Measurements from ENCODE around the gene HOMER2. TPM values are rescaled to one million over a fixed set of nuclear protein-coding genes. Genes with fewer than 3 reads are reported as not detected.

HOMER2 gene
- total and polyA plus RNA-seq, 2 experiments from 2014 or later = 10.8 to 23.9 TPM

DNA sequence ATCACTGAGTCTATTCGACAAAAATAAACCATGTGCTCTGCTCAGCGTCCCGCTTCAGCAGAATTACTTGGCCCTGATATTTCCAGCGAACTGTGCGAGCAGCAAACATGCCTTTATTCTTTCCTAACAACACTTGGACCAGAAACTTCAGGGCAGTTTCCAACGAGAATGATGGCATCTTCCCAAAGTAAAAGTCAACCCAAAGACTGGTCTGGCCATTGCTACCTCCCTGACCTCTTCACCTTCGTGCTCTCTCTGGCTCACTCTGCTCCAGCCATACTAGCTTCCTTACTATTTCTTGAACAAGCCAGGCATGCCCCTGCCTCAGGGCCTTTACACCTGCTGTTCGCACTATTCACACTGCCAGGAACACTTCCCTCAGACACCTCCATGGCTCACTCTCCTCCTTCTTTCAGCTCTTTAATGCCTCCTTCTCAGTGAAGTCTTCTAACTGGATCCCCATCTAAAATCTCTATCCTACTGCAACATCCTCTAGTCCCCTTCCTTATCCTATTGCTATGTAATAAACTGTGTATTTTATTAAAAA lies 6.3 kb downstream of the HOMER2 start (continued):
- TF ChIP-seq, protein P1, sequence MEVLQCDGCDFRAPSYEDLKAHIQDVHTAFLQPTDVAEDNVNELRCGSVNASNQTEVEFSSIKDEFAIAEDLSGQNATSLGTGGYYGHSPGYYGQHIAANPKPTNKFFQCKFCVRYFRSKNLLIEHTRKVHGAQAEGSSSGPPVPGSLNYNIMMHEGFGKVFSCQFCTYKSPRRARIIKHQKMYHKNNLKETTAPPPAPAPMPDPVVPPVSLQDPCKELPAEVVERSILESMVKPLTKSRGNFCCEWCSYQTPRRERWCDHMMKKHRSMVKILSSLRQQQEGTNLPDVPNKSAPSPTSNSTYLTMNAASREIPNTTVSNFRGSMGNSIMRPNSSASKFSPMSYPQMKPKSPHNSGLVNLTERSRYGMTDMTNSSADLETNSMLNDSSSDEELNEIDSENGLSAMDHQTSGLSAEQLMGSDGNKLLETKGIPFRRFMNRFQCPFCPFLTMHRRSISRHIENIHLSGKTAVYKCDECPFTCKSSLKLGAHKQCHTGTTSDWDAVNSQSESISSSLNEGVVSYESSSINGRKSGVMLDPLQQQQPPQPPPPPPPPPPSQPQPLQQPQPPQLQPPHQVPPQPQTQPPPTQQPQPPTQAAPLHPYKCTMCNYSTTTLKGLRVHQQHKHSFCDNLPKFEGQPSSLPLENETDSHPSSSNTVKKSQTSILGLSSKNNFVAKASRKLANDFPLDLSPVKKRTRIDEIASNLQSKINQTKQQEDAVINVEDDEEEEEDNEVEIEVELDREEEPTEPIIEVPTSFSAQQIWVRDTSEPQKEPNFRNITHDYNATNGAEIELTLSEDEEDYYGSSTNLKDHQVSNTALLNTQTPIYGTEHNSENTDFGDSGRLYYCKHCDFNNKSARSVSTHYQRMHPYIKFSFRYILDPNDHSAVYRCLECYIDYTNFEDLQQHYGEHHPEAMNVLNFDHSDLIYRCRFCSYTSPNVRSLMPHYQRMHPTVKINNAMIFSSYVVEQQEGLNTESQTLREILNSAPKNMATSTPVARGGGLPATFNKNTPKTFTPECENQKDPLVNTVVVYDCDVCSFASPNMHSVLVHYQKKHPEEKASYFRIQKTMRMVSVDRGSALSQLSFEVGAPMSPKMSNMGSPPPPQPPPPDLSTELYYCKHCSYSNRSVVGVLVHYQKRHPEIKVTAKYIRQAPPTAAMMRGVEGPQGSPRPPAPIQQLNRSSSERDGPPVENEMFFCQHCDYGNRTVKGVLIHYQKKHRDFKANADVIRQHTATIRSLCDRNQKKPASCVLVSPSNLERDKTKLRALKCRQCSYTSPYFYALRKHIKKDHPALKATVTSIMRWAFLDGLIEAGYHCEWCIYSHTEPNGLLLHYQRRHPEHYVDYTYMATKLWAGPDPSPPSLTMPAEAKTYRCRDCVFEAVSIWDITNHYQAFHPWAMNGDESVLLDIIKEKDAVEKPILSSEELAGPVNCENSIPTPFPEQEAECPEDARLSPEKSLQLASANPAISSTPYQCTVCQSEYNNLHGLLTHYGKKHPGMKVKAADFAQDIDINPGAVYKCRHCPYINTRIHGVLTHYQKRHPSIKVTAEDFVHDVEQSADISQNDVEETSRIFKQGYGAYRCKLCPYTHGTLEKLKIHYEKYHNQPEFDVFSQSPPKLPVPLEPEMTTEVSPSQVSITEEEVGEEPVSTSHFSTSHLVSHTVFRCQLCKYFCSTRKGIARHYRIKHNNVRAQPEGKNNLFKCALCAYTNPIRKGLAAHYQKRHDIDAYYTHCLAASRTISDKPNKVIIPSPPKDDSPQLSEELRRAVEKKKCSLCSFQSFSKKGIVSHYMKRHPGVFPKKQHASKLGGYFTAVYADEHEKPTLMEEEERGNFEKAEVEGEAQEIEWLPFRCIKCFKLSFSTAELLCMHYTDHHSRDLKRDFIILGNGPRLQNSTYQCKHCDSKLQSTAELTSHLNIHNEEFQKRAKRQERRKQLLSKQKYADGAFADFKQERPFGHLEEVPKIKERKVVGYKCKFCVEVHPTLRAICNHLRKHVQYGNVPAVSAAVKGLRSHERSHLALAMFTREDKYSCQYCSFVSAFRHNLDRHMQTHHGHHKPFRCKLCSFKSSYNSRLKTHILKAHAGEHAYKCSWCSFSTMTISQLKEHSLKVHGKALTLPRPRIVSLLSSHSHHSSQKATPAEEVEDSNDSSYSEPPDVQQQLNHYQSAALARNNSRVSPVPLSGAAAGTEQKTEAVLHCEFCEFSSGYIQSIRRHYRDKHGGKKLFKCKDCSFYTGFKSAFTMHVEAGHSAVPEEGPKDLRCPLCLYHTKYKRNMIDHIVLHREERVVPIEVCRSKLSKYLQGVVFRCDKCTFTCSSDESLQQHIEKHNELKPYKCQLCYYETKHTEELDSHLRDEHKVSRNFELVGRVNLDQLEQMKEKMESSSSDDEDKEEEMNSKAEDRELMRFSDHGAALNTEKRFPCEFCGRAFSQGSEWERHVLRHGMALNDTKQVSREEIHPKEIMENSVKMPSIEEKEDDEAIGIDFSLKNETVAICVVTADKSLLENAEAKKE (CRISPR knock-in tag; IDR thresholded peaks at IDR 0.05) = no peak
- TF ChIP-seq JUNB (IDR thresholded peaks at IDR 0.05; ENCODE audit: unreplicated experiment) (no peak), POLR2AphosphoS5 (IDR thresholded peaks at IDR 0.05; ENCODE audit: low read depth) (no peak), EZH2phosphoT487 (IDR thresholded peaks at IDR 0.05; ENCODE audit: unreplicated experiment) (no peak), CTCF (conservative IDR thresholded peaks at IDR 0.05; ENCODE audit: low read depth in 2 of 2) (no peak), NANOG (IDR thresholded peaks at IDR 0.05; ENCODE audit: borderline replicate concordance) (no peak), ZNF331 (CRISPR knock-in tag; IDR thresholded peaks at IDR 0.05; ENCODE audit: low read depth) (no peak), ZNF114 (CRISPR knock-in tag; IDR thresholded peaks at IDR 0.05) (no peak), CREB1 (CRISPR knock-in tag; IDR thresholded peaks at IDR 0.05; ENCODE audit: low read depth) (no peak), STAT1 (IDR thresholded peaks at IDR 0.05; ENCODE audit: unreplicated experiment) (no peak)
- TF ChIP-seq, protein P2, sequence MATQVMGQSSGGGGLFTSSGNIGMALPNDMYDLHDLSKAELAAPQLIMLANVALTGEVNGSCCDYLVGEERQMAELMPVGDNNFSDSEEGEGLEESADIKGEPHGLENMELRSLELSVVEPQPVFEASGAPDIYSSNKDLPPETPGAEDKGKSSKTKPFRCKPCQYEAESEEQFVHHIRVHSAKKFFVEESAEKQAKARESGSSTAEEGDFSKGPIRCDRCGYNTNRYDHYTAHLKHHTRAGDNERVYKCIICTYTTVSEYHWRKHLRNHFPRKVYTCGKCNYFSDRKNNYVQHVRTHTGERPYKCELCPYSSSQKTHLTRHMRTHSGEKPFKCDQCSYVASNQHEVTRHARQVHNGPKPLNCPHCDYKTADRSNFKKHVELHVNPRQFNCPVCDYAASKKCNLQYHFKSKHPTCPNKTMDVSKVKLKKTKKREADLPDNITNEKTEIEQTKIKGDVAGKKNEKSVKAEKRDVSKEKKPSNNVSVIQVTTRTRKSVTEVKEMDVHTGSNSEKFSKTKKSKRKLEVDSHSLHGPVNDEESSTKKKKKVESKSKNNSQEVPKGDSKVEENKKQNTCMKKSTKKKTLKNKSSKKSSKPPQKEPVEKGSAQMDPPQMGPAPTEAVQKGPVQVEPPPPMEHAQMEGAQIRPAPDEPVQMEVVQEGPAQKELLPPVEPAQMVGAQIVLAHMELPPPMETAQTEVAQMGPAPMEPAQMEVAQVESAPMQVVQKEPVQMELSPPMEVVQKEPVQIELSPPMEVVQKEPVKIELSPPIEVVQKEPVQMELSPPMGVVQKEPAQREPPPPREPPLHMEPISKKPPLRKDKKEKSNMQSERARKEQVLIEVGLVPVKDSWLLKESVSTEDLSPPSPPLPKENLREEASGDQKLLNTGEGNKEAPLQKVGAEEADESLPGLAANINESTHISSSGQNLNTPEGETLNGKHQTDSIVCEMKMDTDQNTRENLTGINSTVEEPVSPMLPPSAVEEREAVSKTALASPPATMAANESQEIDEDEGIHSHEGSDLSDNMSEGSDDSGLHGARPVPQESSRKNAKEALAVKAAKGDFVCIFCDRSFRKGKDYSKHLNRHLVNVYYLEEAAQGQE (IDR thresholded peaks at IDR 0.05; ENCODE audit: unreplicated experiment) = no peak

Data from GM23338 (cell line).